K562 (cell line): Measurements from ENCODE around the gene EXOC4.

Experiments
- AFF1 ChIP-seq, 2 experiments: fragments of 450-650 bp; IDR thresholded peaks; 2 replicates each; pipeline ENCODE4 v1.6.1; 2018; ENCODE audit warnings: mild to moderate bottlenecking in 2 of 2, low read depth in 1 of 2; ENCODE audit not compliant: partially characterized antibody in 2 of 2
- CTCF ChIP-seq, 3 experiments: IDR thresholded peaks in 2 of 3; conservative IDR thresholded peaks in 1 of 3; 2 replicates each; pipeline ENCODE4 v1.5.1; 2011 to 2012; ENCODE audit warnings: low read length in 3 of 3, mild to moderate bottlenecking in 3 of 3, control low read depth in 2 of 3, improper control_type of control experiment in 1 of 3, inconsistent platforms in 1 of 3, low read depth in 1 of 3, mixed read lengths in 1 of 3, moderate library complexity in 1 of 3; ENCODE audit not compliant: insufficient read depth in 2 of 3
- ETV5 ChIP-seq: sonication (generic); formaldehyde crosslinking; IDR thresholded peaks from 2 replicates; pipeline ENCODE4 v1.4.0; 2020; ENCODE audit warnings: low read depth, mild to moderate bottlenecking, missing genetic modification reagents
- SREBF2 ChIP-seq: sonication (generic); formaldehyde crosslinking; IDR thresholded peaks from 2 replicates; pipeline ENCODE4 v1.4.0; 2020; ENCODE audit warnings: mild to moderate bottlenecking, missing genetic modification reagents
- ZBTB8A ChIP-seq: fragments of 450-650 bp; IDR thresholded peaks from 2 replicates; pipeline ENCODE4 v1.6.1; 2018; ENCODE audit warnings: mild to moderate bottlenecking, moderate library complexity; ENCODE audit not compliant: partially characterized antibody
- ZNF408 ChIP-seq: fragments of 250-450 bp; sonication (Bioruptor Pico); IDR thresholded peaks from 2 replicates; pipeline ENCODE4 v1.4.0; 2020; ENCODE audit warnings: low read depth, mild to moderate bottlenecking, moderate library complexity
- ZZZ3 ChIP-seq: fragments of 450-650 bp; IDR thresholded peaks from 2 replicates; pipeline ENCODE4 v1.6.1; 2016; ENCODE audit warnings: antibody characterized with exemption, mild to moderate bottlenecking, moderate library complexity

GRCh38 chr7:133489906-133490305 is 237.0 kb downstream of the EXOC4 start:
- TF ChIP-seq ZZZ3: no peak
- no peak for TF ChIP-seq CTCF (IDR thresholded peaks at IDR 0.05 in 2 of 3, conservative IDR thresholded peaks at IDR 0.05 in 1 of 3; ENCODE audit: insufficient read depth in 2 of 3, low read depth in 1 of 3, low read length in 3 of 3)
- TF ChIP-seq AFF1 (IDR thresholded peaks at IDR 0.05; ENCODE audit: low read depth in 1 of 2, partially characterized antibody in 2 of 2): no peak
- no peak for TF ChIP-seq ETV5 (CRISPR knock-in tag)
- no peak for TF ChIP-seq SREBF2 (CRISPR knock-in tag)
- TF ChIP-seq ZNF408 (CRISPR knock-in tag): no peak
- TF ChIP-seq ZBTB8A: no peak
